GM13976 (cell line): ENCODE results near the gene R3HDML.

Experiments
- DNase-seq: peaks from one replicate; pipeline ENCODE4 v3.0.0; 2012; ENCODE audit warnings: low spot score
- in situ Hi-C: fragments of 300-500 bp; cut with MboI; formaldehyde crosslinking; loops from one replicate; pipeline ENCODE4 v1.12.0; 2022; ENCODE audit warnings: low sequenced_read_pairs, mixed read lengths, inconsistent platforms; ENCODE audit not compliant: unreplicated experiment
- TF ChIP-seq, protein P1 (sequence below): IDR thresholded peaks from 2 replicates; pipeline ENCODE4 v1.5.1; 2012; ENCODE audit warnings: borderline replicate concordance, mild to moderate bottlenecking; ENCODE audit not compliant: insufficient read depth; ENCODE audit errors: extremely low read depth, missing control alignments, control extremely low read depth

Gene R3HDML

DNA sequence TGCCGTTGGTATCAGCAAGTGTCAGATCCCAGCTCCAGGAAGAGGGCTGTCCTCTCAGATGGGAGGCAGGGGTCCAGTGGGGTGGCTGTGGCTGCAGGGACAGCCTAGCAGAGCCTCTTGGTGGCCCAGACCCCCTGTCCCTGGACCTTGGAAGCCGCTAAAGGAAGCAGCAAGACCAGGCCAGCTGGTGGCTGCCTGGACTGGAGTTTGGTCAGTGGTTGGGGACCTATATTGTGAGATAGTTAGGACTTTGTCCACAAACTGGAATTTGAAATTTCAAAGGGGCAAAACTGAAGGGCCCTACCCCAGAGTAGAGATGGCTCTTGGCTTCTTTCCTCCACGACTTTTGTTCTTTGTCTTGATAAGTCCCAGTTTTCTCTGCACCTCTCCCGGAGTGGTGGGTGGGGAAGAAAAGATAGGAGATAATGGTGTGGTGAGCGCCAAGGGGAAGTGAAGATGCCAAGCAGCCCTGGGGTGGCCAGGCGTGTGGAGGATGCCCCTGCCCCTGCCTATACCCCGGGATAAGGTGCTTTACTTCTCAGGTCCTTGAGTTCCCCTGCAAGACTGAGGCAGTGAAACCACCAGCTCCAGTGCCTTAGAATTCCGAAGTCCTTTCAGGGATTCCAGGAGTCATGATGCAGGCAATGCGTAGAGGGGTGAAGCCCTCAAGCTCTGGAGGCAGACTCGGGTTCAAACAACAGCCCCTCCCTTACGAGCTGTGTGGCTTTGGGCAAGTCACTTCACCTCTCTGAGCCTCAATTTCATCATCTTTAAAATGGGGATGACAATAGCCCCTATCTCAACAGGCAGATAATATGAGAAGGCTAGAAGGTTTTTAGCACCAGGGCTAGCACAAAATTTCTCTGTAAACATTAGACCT lies 58.9 kb downstream of the R3HDML start:
- TF ChIP-seq, protein P1, sequence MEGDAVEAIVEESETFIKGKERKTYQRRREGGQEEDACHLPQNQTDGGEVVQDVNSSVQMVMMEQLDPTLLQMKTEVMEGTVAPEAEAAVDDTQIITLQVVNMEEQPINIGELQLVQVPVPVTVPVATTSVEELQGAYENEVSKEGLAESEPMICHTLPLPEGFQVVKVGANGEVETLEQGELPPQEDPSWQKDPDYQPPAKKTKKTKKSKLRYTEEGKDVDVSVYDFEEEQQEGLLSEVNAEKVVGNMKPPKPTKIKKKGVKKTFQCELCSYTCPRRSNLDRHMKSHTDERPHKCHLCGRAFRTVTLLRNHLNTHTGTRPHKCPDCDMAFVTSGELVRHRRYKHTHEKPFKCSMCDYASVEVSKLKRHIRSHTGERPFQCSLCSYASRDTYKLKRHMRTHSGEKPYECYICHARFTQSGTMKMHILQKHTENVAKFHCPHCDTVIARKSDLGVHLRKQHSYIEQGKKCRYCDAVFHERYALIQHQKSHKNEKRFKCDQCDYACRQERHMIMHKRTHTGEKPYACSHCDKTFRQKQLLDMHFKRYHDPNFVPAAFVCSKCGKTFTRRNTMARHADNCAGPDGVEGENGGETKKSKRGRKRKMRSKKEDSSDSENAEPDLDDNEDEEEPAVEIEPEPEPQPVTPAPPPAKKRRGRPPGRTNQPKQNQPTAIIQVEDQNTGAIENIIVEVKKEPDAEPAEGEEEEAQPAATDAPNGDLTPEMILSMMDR: no peak
- DNase-seq: no peak
- in situ Hi-C loops: loop anchor here (10.0 kb wide), 1 partner anchor 209 kb away; no protein-coding TSS in a partner anchor

DNA sequence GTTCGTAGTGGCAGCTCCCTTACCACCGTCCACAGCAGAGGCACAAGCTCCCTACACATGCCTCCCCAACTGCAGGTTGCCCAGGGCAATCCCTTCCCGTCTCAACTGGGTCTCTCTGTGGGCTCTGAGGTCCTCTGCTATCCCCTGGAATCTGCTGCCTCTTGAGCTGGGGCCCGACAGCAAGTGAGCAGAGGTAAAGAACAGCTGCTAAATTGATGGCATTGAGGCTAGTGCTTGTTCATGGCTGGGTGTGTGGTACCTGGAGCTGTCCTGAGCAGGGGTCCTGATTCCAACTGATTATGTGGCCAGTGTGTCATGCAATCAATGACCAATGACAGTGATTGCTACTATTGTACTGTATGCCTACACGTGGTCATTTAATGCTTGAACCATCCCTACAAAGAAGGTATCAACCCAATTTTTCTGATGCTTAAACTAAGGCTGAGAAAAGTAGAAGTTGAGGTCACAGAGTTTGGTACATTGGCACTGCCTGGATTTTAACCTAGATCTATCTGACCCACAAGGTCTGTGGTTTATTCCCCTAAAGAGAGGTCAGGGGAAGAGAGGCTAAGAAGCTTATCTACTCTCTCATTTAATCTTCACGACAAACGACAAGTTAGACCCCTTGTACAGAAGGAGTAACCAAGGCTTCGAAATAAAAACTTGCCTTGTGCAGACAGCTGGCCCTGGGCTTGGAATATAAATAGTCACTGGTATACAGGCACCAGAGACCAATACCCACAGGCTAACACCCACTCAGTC lies 59.7 kb downstream of the R3HDML start:
- TF ChIP-seq, protein P1: no peak
- no peak for DNase-seq
- in situ Hi-C loops: loop anchor here (10.0 kb wide), 1 partner anchor 208 kb away; no protein-coding TSS in a partner anchor

DNA sequence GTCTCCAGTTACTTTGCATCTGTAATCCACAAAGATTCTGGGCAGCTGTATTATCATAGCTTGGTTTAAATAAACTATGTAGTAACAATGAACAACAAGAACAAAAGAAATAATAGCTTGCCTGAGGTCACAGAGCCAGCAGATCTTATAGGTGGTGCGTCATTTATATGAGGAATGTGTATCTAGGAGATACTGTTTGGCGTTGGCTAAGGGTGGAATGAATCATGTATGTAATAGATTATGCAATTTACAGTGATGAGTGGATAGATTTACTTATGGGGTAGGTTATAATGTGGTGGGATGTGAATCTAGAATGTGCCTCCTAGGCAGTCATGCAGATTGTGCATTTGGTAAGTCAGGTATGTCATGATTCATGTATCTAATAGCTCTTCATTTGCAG lies 61.5 kb downstream of the R3HDML start:
- no peak for DNase-seq

DNA sequence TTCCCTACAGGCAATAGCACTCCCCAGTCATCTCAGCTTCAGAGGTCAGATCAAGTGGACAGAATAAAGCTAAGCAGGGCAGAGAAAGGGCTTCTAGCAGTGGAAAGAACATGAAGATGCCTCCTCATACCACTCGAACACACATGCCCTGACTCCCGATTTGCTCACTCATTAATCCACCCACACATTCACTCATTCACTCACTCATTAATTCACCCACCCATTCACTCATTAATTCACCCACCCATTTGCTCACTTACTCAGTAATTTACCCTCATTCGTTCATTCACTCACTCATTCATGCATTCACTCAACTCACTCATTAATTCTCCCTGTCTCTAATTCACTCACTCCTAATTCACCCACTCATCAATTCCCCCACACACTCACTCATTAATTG lies 62.6 kb downstream of the R3HDML start:
- no peak for DNase-seq
- in situ Hi-C loops: loop anchor here (10.0 kb wide), 1 partner anchor 205 kb away; no protein-coding TSS in a partner anchor
- TF ChIP-seq, protein P1: no peak

More for the DNA sequence above, 61.5 kb downstream of the R3HDML start:
- in situ Hi-C loops: loop anchor here (10.0 kb wide), 1 partner anchor 206 kb away; no protein-coding TSS in a partner anchor
- TF ChIP-seq, protein P1: no peak

DNA sequence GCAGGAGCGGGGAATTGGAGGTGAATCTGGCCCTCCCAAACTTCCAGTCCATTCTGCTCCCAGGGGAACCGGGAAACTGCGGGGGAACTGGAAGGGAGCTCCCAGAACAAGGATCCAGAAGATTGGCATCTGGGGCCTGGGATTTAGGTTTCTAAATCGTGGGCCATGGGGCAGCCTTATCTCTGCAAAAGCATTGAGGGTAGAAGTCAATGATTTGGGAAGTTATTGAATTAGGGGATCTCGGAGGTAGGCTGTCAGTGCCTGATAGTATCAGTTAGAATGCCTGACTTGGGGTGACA lies 63.8 kb downstream of the R3HDML start:
- in situ Hi-C loops: no loop called here
- TF ChIP-seq, protein P1: no peak
- no peak for DNase-seq
